Measurements from ENCODE around the gene FAM149A. TPM values are rescaled to one million over a fixed set of nuclear protein-coding genes. Genes with fewer than 3 reads are reported as not detected.

The FAM149A gene
- polyA plus RNA-seq, 4 donors: 6.8 to 12.9 (median 9.5) TPM

- Histone ChIP-seq H3K4me3 (ENCODE audit: low read depth in 1 of 3, low read length in 3 of 3) (no peak overlapping the region), H3K36me3 (ENCODE audit: control insufficient read depth in 3 of 3, insufficient read depth in 2 of 3, low read depth in 1 of 3, low read length in 3 of 3) (no peaks in the 10 kb centered on the region), H3K4me1 (ENCODE audit: control insufficient read depth in 3 of 3, insufficient read depth in 2 of 3, low read depth in 1 of 3, low read length in 2 of 3) (no peaks in the 10 kb centered on the region), H3K27me3 (ENCODE audit: control insufficient read depth in 3 of 3, insufficient read depth in 3 of 3, low read length in 3 of 3) (no peaks in the 10 kb centered on the region), H3K27ac (ENCODE audit: low read depth in 1 of 3, low read length in 2 of 3) (no peak overlapping the region), H3K9me3 (ENCODE audit: control insufficient read depth in 2 of 2, insufficient read depth in 1 of 2, low read depth in 1 of 2, low read length in 1 of 2) (peaks cover 0 to 7% of the 10 kb centered on the region in 2 donors)
- no peak for FAIRE-seq
- DNase-seq: no peak
- 38 to 67% (median 42%) methylated on average over 13 of the region's 13 CpGs for WGBS, 3 donors
These were observed 9.1 kb upstream of the FAM149A start for GRCh38 chr4:186095406-186095805.

GRCh38 chr4:186096681-186097165 is 7.8 kb upstream of the FAM149A start:
- no peak for DNase-seq
- H3K4me1 ChIP-seq (ENCODE audit: control insufficient read depth in 3 of 3, insufficient read depth in 2 of 3, low read depth in 1 of 3, low read length in 2 of 3): no peaks in the 10 kb centered on the region
- 77 to 87% (median 80%) methylated on average over 9 of the region's 9 CpGs for WGBS, 3 donors
- FAIRE-seq: no peak
- H3K36me3 ChIP-seq (ENCODE audit: control insufficient read depth in 3 of 3, insufficient read depth in 2 of 3, low read depth in 1 of 3, low read length in 3 of 3): no peaks in the 10 kb centered on the region
- no peaks in the 10 kb centered on the region for H3K9me3 ChIP-seq (ENCODE audit: control insufficient read depth in 2 of 2, insufficient read depth in 1 of 2, low read depth in 1 of 2, low read length in 1 of 2)
- H3K27me3 ChIP-seq (ENCODE audit: control insufficient read depth in 3 of 3, insufficient read depth in 3 of 3, low read length in 3 of 3): no peaks in the 10 kb centered on the region
- H3K27ac ChIP-seq (ENCODE audit: low read depth in 1 of 3, low read length in 2 of 3): no peak overlapping the region
- H3K4me3 ChIP-seq (ENCODE audit: low read depth in 1 of 3, low read length in 3 of 3): no peak overlapping the region

GRCh38 chr4:186097386-186097785 is 7.1 kb upstream of the FAM149A start:
- Histone ChIP-seq H3K27ac (ENCODE audit: low read depth in 1 of 3, low read length in 2 of 3) (no peak overlapping the region), H3K36me3 (ENCODE audit: control insufficient read depth in 3 of 3, insufficient read depth in 2 of 3, low read depth in 1 of 3, low read length in 3 of 3) (no peaks in the 10 kb centered on the region), H3K4me3 (ENCODE audit: low read depth in 1 of 3, low read length in 3 of 3) (no peak overlapping the region), H3K27me3 (ENCODE audit: control insufficient read depth in 3 of 3, insufficient read depth in 3 of 3, low read length in 3 of 3) (no peaks in the 10 kb centered on the region), H3K4me1 (ENCODE audit: control insufficient read depth in 3 of 3, insufficient read depth in 2 of 3, low read depth in 1 of 3, low read length in 2 of 3) (no peaks in the 10 kb centered on the region), H3K9me3 (ENCODE audit: control insufficient read depth in 2 of 2, insufficient read depth in 1 of 2, low read depth in 1 of 2, low read length in 1 of 2) (no peaks in the 10 kb centered on the region)
- no peak for FAIRE-seq
- WGBS, 3 donors: 76 to 90% (median 81%) methylated on average over 5 of the region's 5 CpGs
- DNase-seq: no peak

- H3K36me3 ChIP-seq (ENCODE audit: control insufficient read depth in 3 of 3, insufficient read depth in 2 of 3, low read depth in 1 of 3, low read length in 3 of 3): peaks cover 0 to 3% (median 0%) of the 10 kb centered on the region in 3 donors
- no peak for FAIRE-seq
- 92 to 96% (median 93%) methylated on average over 12 of the region's 12 CpGs for WGBS, 3 donors
These were observed 1.6 kb upstream of the FAM149A start for GRCh38 chr4:186102931-186103330.

GRCh38 chr4:186104890-186105646 is 564 bp downstream of the FAM149A start:
- Histone ChIP-seq H3K27ac (ENCODE audit: low read depth in 1 of 3, low read length in 2 of 3) (peak overlapping the region; percentile 41 to 68 (median 55)), H3K9me3 (ENCODE audit: control insufficient read depth in 2 of 2, insufficient read depth in 1 of 2, low read depth in 1 of 2, low read length in 1 of 2) (no peaks in the 10 kb centered on the region), H3K27me3 (ENCODE audit: control insufficient read depth in 3 of 3, insufficient read depth in 3 of 3, low read length in 3 of 3) (no peaks in the 10 kb centered on the region), H3K4me3 (ENCODE audit: low read depth in 1 of 3, low read length in 3 of 3) (peak overlapping the region; percentile 61 to 86 (median 63)), H3K4me1 (ENCODE audit: control insufficient read depth in 3 of 3, insufficient read depth in 2 of 3, low read depth in 1 of 3, low read length in 2 of 3) (no peaks in the 10 kb centered on the region), H3K36me3 (ENCODE audit: control insufficient read depth in 3 of 3, insufficient read depth in 2 of 3, low read depth in 1 of 3, low read length in 3 of 3) (peaks cover 0 to 3% (median 0%) of the 10 kb centered on the region in 3 donors)
- FAIRE-seq: no peak
- peak; percentile 15 to 70 for DNase-seq
- WGBS, 3 donors: 1% methylated on average over 50 to 83 of the region's 83 CpGs

More at GRCh38 chr4:186102931-186103330, 1.6 kb upstream of the FAM149A start:
- Histone ChIP-seq H3K4me1 (ENCODE audit: control insufficient read depth in 3 of 3, insufficient read depth in 2 of 3, low read depth in 1 of 3, low read length in 2 of 3) (no peaks in the 10 kb centered on the region), H3K27ac (ENCODE audit: low read depth in 1 of 3, low read length in 2 of 3) (no peak overlapping the region), H3K4me3 (ENCODE audit: low read depth in 1 of 3, low read length in 3 of 3) (no peak overlapping the region), H3K9me3 (ENCODE audit: control insufficient read depth in 2 of 2, insufficient read depth in 1 of 2, low read depth in 1 of 2, low read length in 1 of 2) (no peaks in the 10 kb centered on the region), H3K27me3 (ENCODE audit: control insufficient read depth in 3 of 3, insufficient read depth in 3 of 3, low read length in 3 of 3) (no peaks in the 10 kb centered on the region)
- no peak for DNase-seq

- peak overlapping the region; percentile 61 to 86 (median 63) for H3K4me3 ChIP-seq (ENCODE audit: low read depth in 1 of 3, low read length in 3 of 3)
- WGBS, 3 donors: 6 to 13% (median 10%) methylated on average over 17 of the region's 17 CpGs
- no peaks in the 10 kb centered on the region for H3K27me3 ChIP-seq (ENCODE audit: control insufficient read depth in 3 of 3, insufficient read depth in 3 of 3, low read length in 3 of 3)
- FAIRE-seq: no peak
- H3K9me3 ChIP-seq (ENCODE audit: control insufficient read depth in 2 of 2, insufficient read depth in 1 of 2, low read depth in 1 of 2, low read length in 1 of 2): no peaks in the 10 kb centered on the region
- peak overlapping the region; percentile 41 to 68 (median 55) for H3K27ac ChIP-seq (ENCODE audit: low read depth in 1 of 3, low read length in 2 of 3)
- DNase-seq: peak; percentile 74 to 82
- no peaks in the 10 kb centered on the region for H3K4me1 ChIP-seq (ENCODE audit: control insufficient read depth in 3 of 3, insufficient read depth in 2 of 3, low read depth in 1 of 3, low read length in 2 of 3)
- H3K36me3 ChIP-seq (ENCODE audit: control insufficient read depth in 3 of 3, insufficient read depth in 2 of 3, low read depth in 1 of 3, low read length in 3 of 3): peaks cover 0 to 3% (median 0%) of the 10 kb centered on the region in 3 donors
These were observed 1.3 kb downstream of the FAM149A start for GRCh38 chr4:186105647-186106321.

GRCh38 chr4:186107947-186108346 is 3.4 kb downstream of the FAM149A start:
- Histone ChIP-seq H3K36me3 (ENCODE audit: control insufficient read depth in 3 of 3, insufficient read depth in 2 of 3, low read depth in 1 of 3, low read length in 3 of 3) (peaks cover 0 to 3% (median 0%) of the 10 kb centered on the region in 3 donors), H3K9me3 (ENCODE audit: control insufficient read depth in 2 of 2, insufficient read depth in 1 of 2, low read depth in 1 of 2, low read length in 1 of 2) (no peaks in the 10 kb centered on the region), H3K4me3 (ENCODE audit: low read depth in 1 of 3, low read length in 3 of 3) (no peak overlapping the region), H3K27ac (ENCODE audit: low read depth in 1 of 3, low read length in 2 of 3) (no peak overlapping the region), H3K4me1 (ENCODE audit: control insufficient read depth in 3 of 3, insufficient read depth in 2 of 3, low read depth in 1 of 3, low read length in 2 of 3) (no peaks in the 10 kb centered on the region), H3K27me3 (ENCODE audit: control insufficient read depth in 3 of 3, insufficient read depth in 3 of 3, low read length in 3 of 3) (no peaks in the 10 kb centered on the region)
- FAIRE-seq (no peak), DNase-seq (peak; percentile 12 to 19)
- WGBS, 3 donors: 38 to 62% (median 52%) methylated on average over 4 of the region's 4 CpGs

- Histone ChIP-seq H3K36me3 (ENCODE audit: control insufficient read depth in 3 of 3, insufficient read depth in 2 of 3, low read depth in 1 of 3, low read length in 3 of 3) (peaks cover 0 to 3% (median 0%) of the 10 kb centered on the region in 3 donors), H3K27me3 (ENCODE audit: control insufficient read depth in 3 of 3, insufficient read depth in 3 of 3, low read length in 3 of 3) (no peaks in the 10 kb centered on the region), H3K27ac (ENCODE audit: low read depth in 1 of 3, low read length in 2 of 3) (no peak overlapping the region), H3K4me1 (ENCODE audit: control insufficient read depth in 3 of 3, insufficient read depth in 2 of 3, low read depth in 1 of 3, low read length in 2 of 3) (no peaks in the 10 kb centered on the region), H3K9me3 (ENCODE audit: control insufficient read depth in 2 of 2, insufficient read depth in 1 of 2, low read depth in 1 of 2, low read length in 1 of 2) (no peaks in the 10 kb centered on the region), H3K4me3 (ENCODE audit: low read depth in 1 of 3, low read length in 3 of 3) (no peak overlapping the region)
- 73 to 84% (median 79%) methylated on average over 3 of the region's 3 CpGs for WGBS, 3 donors
- FAIRE-seq (no peak), DNase-seq (no peak)
These were observed 3.9 kb downstream of the FAM149A start for GRCh38 chr4:186108391-186108790.
